CD4-positive, alpha-beta T cell treated with Interleukin-4 for 4 hours (primary cell): ENCODE measurements around the gene RBM17.
"Not testable (repeated sequence)": the region's sequence is repeated elsewhere in the genome, so short reads cannot be mapped to it uniquely, and the experiment has no call there.

ENCODE experiments used
- DNase-seq: peaks from one replicate; pipeline ENCODE4 v3.0.0-alpha.2; 2020

Gene RBM17, protein sequence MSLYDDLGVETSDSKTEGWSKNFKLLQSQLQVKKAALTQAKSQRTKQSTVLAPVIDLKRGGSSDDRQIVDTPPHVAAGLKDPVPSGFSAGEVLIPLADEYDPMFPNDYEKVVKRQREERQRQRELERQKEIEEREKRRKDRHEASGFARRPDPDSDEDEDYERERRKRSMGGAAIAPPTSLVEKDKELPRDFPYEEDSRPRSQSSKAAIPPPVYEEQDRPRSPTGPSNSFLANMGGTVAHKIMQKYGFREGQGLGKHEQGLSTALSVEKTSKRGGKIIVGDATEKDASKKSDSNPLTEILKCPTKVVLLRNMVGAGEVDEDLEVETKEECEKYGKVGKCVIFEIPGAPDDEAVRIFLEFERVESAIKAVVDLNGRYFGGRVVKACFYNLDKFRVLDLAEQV

DNA sequence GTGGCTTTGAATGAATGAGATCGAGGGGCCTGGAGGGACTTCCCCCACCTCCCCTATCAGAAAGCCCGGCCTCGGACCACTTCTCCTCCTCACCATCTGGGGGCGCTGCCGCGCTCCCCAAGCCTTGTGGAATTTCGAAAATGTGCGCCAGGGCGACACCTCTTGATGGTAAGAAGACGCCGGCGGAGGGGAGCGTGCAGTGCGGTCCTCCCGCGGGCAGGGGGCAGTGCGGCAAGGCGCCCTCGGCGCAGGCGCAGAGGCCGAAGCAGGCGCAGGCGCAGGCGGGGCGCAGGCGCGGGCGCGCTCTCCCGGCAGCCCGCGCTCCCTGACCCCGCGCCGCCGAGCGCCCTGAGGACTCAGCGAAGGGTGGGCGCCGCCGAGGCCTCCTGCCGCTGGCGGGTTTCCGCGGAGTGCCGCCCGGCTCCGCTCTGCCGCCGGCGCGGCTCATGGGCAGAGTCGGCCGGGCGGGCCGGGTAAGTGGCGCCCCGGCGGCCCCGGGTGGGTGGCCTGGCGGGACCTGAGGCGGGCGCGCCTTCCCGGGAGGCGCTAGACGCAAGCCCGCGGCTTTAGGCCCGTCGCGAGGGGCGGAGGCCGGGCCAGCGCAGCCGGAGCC is at the start of gene RBM17:
RBM17 (plus strand) TSS at position 314 of the 613 bp plus-strand sequence. CDS start 8,032 bp downstream, outside the sequence.
- peak; percentile 97 for DNase-seq

DNA sequence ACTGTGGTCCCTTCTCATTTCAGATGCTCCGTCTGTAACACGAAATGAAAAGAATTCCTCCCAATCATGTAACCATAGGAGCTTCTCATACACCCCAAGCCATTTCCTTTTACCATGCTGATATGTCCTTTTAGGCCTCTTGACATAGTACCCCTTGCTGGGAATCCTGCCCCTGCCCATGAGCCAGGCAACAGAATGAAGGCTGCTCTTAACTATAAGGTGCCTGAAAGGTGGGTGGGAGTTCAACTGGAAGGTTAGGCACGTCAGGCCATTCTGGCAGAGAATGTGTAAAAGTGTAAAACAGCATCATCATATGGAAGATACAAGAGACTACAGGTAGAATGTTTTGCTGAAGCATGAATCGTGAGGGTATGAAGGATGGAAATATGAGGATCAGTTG is 49.1 kb upstream of the RBM17 start:
- DNase-seq, result no peak

DNA sequence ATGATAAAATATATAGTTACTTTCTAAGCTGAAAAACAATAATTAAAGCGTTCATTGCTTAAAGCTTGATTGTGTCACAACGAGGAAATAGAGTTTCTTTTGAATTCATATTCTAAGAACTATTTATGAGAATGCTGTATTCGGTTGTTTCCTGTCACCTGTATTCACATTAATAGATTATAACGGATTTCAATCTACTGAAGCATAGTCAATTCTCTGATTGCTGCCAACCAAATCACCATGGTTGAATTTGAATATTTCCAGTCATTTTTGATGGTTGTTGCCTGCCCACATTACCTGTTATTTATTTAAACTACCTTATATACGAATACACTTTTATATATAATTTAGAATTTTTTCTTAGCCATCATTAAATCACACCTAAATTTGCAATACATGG is 48.6 kb upstream of the RBM17 start:
- no peak for DNase-seq

DNA sequence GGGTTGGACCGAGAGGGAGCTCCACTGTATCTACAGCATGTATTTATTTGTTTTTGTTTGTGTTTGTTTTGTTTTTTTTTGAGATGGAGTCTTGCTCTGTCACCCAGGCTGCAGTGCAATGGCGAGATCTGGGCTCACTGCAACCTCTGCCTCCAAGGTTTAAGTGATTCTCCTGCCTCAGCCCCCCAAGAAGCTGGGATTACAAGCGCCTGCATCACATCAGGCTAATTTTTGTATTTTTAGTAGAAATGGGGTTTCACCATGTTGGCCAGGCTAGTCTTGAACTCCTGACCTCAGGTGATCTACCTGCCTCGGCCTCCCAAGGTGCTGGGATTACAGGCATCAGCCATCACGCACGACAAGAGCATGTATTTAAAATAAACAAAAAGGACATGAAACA is 45.5 kb upstream of the RBM17 start:
- not testable (repeated sequence) for DNase-seq

DNA sequence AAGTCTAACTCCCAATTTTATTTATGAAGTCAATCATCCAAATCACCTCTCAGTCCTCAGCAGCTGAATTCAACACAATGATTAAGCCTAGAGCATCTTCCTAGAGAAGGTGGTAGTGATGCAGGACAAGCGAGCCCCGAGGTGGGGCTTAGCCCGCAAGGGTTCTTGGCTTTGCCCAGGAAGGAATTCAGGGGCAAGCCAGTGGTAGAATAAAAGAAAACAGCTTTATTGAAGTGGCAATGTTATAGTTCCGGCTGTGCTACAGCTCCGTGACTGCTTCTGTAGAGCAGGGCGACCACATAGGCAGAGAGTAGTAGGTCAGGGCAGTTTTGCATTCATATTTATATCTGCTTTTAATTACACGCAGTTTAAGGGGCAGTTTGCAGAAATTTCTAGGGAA is 44.8 kb upstream of the RBM17 start:
- no peak for DNase-seq

DNA sequence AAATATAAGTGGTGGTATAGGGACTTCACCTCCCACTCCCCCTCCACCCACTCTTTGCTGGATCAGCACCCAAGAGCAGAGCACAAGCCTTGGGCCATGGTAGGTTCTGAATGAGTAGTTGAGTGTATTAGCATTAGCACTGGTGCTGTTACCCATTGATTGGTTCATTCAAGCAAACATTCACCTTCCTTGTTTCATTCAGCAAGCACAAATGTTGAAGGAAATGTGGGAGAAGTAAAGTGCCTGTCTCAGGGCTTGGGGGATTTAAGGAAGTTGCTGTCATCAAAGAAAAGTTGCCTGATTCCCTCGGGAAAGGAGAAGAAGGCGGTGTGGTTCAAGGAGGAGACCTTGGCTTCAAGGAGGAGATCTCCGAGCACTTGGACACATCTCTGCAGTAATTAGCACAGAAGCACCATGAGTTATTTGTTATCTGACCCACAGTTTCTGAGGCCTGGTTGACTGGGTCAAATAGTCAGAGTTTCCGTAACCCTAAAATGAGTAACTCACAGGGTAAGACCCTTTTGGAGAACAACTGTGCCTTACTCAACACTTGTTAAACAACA is 44.0 kb upstream of the RBM17 start:
- DNase-seq, result no peak

DNA sequence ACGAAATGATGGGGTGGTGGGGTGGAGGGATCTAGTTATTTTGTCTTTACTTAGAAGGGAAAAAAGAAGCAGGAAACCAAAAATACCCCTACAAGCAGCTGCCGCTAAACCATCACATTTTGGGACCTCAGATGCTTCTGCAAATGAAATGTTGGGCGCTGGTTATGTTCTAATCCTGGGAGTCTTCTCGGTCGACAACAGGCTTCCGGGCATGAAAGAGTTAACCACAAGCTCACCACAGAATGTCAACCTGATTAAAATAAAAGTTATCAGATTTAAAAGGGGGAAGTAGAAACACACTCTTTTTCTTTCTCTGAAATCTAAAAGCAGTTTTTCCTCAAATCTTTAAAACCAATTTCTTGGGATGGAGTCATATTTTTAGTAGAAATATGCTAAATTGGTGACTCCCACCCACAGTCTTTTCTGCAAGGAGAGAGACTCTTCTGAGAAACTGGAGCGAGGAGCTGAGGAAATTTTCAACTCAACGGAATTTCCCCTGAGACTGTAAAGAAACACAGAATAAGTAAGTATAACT is 43.5 kb upstream of the RBM17 start:
- DNase-seq, result peak; percentile 34

DNA sequence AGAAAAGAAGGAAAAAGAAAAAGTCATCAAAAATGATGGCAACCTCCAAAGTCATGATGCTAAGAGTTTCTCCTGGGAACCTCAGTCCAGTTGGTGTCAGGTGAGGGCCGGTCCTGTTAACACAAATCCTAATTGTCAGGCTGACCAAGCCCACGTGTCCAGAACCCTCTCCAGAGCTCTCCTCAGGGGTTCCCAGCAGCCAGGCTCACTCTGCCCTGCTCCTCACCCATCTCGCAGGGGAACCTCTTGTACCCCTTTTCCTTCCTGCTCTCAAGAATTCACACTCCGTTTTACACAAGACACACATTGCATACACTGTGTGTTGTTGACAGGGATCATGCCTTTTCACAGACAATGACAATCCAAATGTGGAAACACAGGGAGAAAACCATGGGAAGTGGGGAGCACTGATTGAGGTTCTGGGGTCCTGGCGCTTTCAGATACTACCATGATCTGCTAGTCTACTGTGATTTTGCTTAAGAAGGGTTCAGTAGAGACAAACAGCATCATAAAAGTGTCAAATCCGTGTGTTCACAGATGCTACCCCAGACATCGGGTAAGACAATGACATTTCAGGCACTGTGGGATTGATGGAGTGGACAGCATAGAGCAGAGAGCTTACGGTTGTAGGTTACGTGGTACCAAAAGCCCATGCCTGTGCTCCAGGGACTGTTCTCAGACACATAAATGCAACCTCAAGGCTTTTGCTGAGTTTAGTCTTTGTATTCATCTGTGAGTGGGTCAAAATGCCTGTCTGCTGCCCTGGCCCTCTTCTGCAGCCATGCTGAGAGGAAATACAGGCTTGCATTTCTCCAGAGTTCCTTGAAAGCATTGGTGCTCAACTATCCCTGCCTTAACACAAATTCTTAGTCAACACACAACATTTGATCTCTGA is 42.7 kb upstream of the RBM17 start:
- DNase-seq, result no peak

DNA sequence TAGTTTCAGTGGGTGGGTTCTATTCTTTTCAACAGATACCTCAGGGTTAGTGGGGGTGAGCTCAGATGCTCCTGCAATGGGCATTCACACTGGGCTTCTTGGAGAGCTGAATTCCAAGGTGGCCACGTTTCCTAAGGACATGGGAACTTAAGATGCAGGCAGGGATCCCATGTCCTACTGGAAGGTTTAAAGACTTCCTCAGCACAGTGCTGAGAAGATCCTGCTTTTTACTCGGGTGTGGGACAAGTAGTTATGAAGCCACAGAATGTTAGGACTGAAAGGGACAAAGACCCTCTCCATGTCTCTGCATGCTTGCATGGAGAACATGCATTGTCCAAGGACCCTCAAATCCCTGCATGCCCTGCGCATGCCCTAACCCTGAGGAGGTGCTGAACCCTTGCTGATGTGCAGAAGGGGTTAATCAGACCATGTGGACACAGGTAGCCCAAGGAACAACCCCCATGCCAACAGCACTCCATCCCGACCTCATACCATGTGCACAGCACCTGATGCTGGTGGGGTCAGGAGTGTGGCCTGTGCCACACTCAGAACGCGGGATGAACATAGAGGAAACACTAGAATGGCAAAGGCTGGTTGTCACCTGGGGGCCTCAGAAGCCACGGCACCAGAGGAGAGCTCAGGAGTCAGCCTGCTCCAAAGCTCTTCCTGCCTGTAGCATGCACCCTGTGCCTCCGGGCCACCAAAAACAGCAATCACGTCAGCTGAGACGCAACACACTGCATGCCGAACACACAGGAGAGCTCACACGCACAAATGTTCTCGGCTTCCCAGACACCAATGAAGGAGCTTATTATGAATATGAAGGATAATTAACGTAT is 41.8 kb upstream of the RBM17 start:
- DNase-seq, result no peak

DNA sequence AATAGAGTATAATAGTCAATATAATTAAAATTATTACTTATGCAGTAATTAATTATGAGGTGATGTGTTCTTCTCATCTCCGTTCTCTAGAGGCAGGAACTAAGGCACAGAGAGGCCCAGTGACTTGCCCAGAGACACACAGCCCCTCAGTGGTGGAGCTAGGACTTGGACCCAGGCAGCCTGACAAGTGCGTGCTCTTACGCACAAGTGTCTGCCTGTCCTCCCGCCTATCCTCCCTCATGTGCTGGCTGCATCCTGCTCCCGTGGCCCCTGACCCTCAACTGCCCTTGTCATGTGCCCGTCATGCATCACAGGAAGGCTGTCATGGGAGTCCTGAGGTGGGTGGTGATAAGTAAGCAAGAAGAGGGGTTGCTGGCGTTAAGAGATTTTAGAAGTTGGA is 41.0 kb upstream of the RBM17 start:
- no peak for DNase-seq

DNA sequence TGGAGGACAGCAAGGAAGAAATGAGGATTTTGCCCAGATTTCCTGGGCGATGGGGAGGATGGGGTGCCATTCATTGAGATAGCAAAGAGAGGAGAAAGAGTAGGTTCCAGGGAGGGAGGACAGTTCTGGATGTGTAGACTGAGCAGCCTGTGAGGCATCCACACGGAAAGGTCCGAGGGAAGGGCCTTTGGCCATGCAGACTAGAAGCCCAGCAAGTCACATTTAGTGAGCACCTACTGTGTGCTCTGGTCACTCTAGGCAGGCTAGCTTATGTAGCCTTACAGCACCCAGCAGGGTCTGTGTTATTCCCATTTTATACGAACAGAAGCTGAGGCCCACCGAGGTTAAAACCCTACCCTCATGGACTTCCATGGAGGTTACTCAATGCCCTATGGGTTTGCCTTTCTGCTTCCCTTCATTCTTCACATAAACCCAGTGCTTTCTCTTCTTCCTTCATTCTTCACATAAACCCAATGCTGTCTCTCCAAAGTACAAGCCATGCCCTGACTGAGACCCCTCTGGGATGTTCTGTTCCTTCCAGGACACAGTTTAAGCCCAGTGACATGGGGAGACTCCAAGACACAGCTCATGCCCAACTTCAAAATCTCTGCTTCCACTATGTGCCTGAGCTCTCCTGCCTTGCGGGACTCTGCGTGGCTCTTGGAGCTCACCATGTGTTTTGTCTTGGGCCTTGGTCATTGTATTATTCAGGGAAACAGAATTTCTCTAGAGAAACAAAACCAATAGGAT is 40.4 kb upstream of the RBM17 start:
- no peak for DNase-seq

DNA sequence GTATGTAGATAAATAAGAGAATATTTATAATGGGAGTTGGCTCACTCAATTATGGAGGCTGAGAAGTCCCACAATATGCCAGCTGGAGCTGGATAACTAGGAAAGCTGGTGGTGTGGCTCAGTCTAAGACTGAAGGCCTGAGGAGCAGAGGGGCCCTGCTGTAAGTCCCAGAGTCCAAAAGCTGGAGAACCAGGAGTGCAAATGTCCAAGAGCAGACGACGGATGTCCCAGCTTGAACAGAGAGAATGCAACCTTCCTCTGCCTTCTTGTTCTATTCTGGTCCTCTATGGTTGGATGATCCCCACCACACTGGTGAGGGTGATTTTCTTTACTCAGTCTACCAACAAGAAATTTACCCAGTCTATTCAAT is 39.8 kb upstream of the RBM17 start:
- no peak for DNase-seq

DNA sequence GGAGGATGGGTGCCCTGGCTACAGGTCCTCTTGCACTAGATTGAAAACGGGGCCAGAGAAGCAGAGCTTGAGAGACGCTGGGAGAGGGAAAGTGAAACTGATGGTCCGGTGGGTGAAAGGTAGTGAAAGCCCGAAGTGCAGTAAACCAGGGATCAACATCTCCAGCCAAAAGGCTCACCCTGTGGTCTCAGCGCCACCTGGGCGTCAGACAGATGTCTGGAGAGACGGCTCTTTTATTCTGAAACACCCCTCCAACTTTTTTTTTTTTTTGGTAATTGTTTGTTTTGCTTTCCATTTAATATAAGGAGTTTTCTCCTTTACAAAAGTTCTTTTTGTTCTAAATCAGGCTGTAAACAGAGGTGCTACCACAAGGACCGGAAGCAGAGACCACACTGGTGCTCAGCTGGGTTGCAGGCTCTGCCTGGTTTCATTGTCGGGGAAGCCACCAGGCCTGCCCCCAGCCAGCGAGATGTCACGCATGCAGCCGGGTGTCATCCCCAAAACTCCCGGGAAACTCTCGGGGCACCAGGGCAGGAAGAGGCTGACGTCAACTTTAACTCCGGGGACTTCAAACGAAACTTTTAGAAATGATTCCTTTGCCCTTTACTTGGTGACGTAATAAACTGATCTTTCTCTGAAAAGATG is 37.9 kb upstream of the RBM17 start:
- peak; percentile 92 for DNase-seq

DNA sequence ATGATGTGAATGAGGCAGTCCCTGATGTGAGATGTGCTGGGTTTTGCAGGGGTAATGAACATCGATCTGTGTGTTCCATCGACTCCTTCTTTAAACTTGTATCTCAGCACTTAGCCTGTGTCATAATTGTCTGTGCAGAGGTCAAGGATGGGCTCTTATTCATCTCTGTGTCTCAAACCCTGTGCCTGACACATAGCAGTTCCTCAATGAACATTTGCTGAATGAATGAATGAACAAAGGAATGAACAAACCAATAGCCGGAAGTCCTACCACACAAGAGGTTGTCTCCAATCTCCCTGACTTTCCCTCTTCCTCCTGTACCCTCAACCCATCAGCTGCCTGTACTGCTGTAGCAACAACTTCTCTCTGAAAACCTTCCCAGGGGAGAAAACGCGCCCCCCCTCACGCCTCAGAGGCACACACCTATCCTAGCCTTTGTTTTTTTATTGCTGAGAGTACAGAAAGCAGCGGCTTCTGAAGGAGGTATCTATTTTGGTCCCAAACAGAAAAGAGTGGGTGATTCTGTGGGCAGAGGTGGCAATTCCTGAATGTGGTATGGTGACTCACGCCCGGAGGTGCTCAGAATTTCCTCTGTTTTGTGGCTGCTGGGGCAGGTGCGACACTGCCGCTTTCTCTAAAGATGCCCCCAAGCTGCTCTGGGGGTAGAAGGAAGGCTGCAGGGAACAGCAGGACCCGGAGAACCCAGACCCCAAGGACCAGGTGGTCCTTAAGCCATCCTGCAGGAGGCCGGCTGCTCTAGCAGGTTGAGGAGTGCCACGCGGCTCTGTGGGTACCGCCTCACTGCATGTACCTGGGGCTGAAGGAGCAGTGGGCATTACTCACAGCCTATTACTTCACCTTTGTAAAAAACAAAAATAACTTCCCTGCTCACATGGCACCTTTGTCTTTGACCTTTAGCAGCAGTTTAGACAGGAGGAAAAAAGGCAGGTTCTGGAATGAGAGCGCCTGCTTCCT is 36.3 kb upstream of the RBM17 start:
- DNase-seq, result peak; percentile 86

DNA sequence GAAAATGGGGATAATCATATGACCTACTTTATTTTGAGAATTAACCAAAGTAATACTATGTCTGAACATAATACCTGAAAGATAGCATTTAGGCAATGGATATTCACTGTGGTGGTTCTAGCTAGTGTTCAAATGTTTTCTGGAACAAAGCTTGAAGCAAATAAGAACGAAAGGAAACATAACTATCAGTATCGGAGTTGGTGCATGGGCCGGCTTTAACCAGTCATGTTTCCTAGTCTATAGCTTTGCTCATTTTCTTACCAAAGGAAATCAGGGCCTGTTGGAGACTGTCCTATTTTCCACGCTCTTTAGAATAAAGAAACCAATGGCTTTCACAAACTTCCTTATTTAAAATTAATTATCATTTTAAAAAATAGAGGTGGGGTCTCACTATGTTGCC is 35.5 kb upstream of the RBM17 start:
- no peak for DNase-seq

DNA sequence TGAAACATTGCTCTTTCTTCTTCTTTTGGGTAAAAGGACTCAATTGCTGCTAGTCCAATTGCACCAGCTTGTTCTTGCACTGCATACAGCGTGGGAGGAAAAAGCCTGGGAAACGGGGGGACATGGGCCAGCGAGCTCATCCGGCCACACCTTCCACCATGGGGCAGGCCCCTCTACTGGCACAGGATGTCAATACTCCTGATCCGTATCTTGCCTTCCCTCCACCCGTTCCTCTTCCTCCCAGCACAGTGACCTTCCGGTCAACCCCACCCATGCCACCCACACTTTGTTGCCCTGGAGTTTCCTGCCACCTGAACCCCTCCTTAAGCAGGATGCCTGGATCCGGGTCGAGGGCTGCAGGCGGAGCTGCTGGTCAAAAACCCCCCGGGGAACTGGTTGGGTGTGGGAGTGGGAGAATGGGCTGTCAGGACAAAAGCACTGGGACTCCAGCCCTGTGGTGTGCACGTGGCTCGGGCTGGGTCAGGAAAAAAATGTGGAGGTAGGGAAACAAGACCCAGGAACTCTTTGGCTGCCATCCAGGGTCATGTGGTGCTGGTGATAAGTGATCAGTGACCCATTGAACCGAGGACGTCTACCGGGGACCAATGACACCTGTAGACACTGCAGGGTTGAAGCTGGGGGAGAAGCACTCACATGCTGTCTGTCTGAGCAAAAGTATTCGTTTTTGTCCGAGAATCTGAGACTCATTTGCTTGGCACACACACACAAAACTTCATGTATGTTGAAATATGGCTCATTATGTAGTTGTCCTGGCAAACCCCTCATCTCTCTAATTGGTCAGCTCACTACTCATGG is 34.8 kb upstream of the RBM17 start:
- DNase-seq, result no peak

DNA sequence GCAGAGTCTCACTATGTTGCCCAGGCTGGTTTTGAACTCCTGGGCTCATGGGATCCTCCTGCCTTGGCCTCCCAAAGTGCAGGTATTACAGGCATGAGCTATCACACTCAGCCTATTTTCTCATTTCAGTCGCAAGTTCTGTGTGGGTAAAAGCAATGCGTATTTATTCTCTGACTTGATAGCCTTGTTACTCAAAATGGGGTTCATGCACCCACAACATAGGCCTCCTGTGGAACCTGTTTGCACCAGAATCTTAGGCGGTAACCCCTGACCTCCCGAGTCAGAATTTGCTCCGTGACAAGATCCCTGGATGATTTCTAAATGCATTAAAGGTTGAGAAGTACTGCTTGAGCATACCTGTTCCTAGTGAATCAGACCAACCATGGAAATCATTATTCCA is 34.0 kb upstream of the RBM17 start:
- no peak for DNase-seq

DNA sequence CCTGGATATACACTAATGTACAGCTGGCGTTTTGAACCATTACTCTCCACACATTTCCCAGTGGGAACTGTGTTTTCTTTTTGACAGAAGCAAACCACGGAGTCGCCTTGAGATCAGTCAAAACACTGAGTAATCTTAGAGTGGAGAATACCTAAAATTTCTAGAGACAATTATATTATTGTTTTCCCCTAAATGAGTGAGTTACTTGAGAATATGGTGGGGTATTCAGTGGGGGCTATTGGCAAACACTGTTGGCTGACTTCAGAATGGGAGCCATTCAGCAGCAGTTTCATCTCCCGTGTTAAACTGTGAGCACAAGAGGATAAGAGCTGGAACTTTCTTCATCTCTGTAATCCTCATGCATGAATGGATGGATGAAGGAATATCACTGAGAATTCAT is 32.9 kb upstream of the RBM17 start:
- DNase-seq, result no peak
